GM23248 (cell line): Measurements from ENCODE around the gene CDC7.

Source experiments
- EZH2 ChIP-seq: fragments of 200-600 bp; sonication (generic); IDR thresholded peaks from 2 replicates; pipeline ENCODE4 v1.6.1; 2018; ENCODE audit warnings: antibody characterized with exemption, mild to moderate bottlenecking; ENCODE audit not compliant: insufficient read depth, poor library complexity, severe bottlenecking
- EZH2phosphoT487 ChIP-seq: fragments of 200-600 bp; sonication (generic); IDR thresholded peaks from 2 replicates; pipeline ENCODE4 v1.6.1; 2018; ENCODE audit warnings: antibody characterized with exemption, moderate library complexity, mild to moderate bottlenecking, low read depth; ENCODE audit not compliant: insufficient read depth

- TF ChIP-seq EZH2 (no peak), EZH2phosphoT487 (no peak)
These were observed 2.1 kb downstream of the CDC7 start for GRCh38 chr1:91502672-91503184.
